ENCODE results near the gene MOB2. TPM values are rescaled to one million over a fixed set of nuclear protein-coding genes. Genes with fewer than 3 reads are reported as not detected.

The MOB2 gene
- total RNA-seq, 2 experiments from 2014 or later: 13.2 to 14.0 TPM

- no peaks in the 10 kb centered on the region for H3K27me3 Mint-ChIP-seq
- ATAC-seq (no peak), DNase-seq (no peak)
- CTCF ChIA-PET: interaction anchor here (0.6 to 1.7 kb wide), 4 partner anchors 9 to 43 kb away, joined by 3 to 8 read pairs (median 6); no protein-coding TSS in a partner anchor
- H3K4me1 Mint-ChIP-seq (ENCODE audit: low read depth): peaks cover 41% of the 10 kb centered on the region
- no peak for TF ChIP-seq CTCF (IDR thresholded peaks at IDR 0.05)
- POLR2A ChIA-PET: interaction anchor here (0.6 kb wide), 1 partner anchor 110 kb away, joined by 3 read pairs; no protein-coding TSS in a partner anchor
- intact Hi-C loops (cut with micrococcal nuclease): no loop called here
- no peak overlapping the region for H3K4me3 Mint-ChIP-seq
- no peaks in the 10 kb centered on the region for H3K9me3 Mint-ChIP-seq
- no peak overlapping the region for H3K27ac Mint-ChIP-seq
- H3K36me3 Mint-ChIP-seq (ENCODE audit: low read depth): no peaks in the 10 kb centered on the region
These were observed 45.5 kb upstream of the MOB2 start for GRCh38 chr11:1532014-1532586.

- ATAC-seq (no peak), DNase-seq (no peak)
- ChIA-PET POLR2A (interaction anchor here (0.6 kb wide), 1 partner anchor 110 kb away, joined by 3 read pairs; no protein-coding TSS in a partner anchor), CTCF (interaction anchor here (0.6 to 1.7 kb wide), 4 partner anchors 8 to 43 kb away, joined by 3 to 8 read pairs (median 6); no protein-coding TSS in a partner anchor)
- H3K27me3 Mint-ChIP-seq: no peaks in the 10 kb centered on the region
- H3K9me3 Mint-ChIP-seq: no peaks in the 10 kb centered on the region
- no peak for TF ChIP-seq CTCF (IDR thresholded peaks at IDR 0.05)
- intact Hi-C loops (cut with micrococcal nuclease): no loop called here
- H3K4me3 Mint-ChIP-seq: no peak overlapping the region
- peaks cover 40% of the 10 kb centered on the region for H3K4me1 Mint-ChIP-seq (ENCODE audit: low read depth)
- no peaks in the 10 kb centered on the region for H3K36me3 Mint-ChIP-seq (ENCODE audit: low read depth)
- H3K27ac Mint-ChIP-seq: no peak overlapping the region
These were observed 45.0 kb upstream of the MOB2 start for GRCh38 chr11:1531449-1532013.

GRCh38 chr11:1530686-1531448 is 44.3 kb upstream of the MOB2 start:
- Mint-ChIP-seq H3K36me3 (ENCODE audit: low read depth) (no peaks in the 10 kb centered on the region), H3K4me3 (no peak overlapping the region), H3K27me3 (no peaks in the 10 kb centered on the region), H3K27ac (peak overlapping the region; percentile 30), H3K4me1 (ENCODE audit: low read depth) (peaks cover 41% of the 10 kb centered on the region), H3K9me3 (no peaks in the 10 kb centered on the region)
- intact Hi-C loops (cut with micrococcal nuclease): no loop called here
- CTCF ChIA-PET: interaction anchor here (1.6 kb wide), 1 partner anchor 7 kb away, joined by 5 read pairs; no protein-coding TSS in a partner anchor
- TF ChIP-seq CTCF (IDR thresholded peaks at IDR 0.05): no peak
- no peak for ATAC-seq
- POLR2A ChIA-PET: interaction anchor here (0.6 kb wide), 1 partner anchor 111 kb away, joined by 3 read pairs; no protein-coding TSS in a partner anchor
- DNase-seq: no peak

GRCh38 chr11:1529774-1530173 is 43.2 kb upstream of the MOB2 start:
- Mint-ChIP-seq H3K27me3 (no peaks in the 10 kb centered on the region), H3K36me3 (ENCODE audit: low read depth) (no peaks in the 10 kb centered on the region), H3K27ac (no peak overlapping the region), H3K9me3 (no peaks in the 10 kb centered on the region), H3K4me1 (ENCODE audit: low read depth) (peaks cover 39% of the 10 kb centered on the region), H3K4me3 (no peak overlapping the region)
- intact Hi-C loops (cut with micrococcal nuclease): no loop called here
- ChIA-PET CTCF (no interaction called here), POLR2A (no interaction called here)
- no peak for TF ChIP-seq CTCF (IDR thresholded peaks at IDR 0.05)
- ATAC-seq (no peak), DNase-seq (no peak)
